A673 (cell line): ENCODE measurements around the gene CDK7.

Experiments
- EZH2 ChIP-seq: fragments of 200-600 bp; sonication (generic); IDR thresholded peaks from 2 replicates; pipeline ENCODE4 v1.6.1; 2017; ENCODE audit warnings: borderline replicate concordance, low read depth, mild to moderate bottlenecking, mixed read lengths, antibody characterized with exemption, low read length; ENCODE audit not compliant: poor library complexity, severe bottlenecking
- TF ChIP-seq, protein P1 (sequence below): fragments of 300-800, 200-600 bp; sonication (generic); conservative IDR thresholded peaks from 2 replicates; pipeline ENCODE4 v1.5.1; 2017; ENCODE audit warnings: low read depth, mild to moderate bottlenecking, antibody characterized with exemption, low read length, moderate library complexity, mixed read lengths

DNA sequence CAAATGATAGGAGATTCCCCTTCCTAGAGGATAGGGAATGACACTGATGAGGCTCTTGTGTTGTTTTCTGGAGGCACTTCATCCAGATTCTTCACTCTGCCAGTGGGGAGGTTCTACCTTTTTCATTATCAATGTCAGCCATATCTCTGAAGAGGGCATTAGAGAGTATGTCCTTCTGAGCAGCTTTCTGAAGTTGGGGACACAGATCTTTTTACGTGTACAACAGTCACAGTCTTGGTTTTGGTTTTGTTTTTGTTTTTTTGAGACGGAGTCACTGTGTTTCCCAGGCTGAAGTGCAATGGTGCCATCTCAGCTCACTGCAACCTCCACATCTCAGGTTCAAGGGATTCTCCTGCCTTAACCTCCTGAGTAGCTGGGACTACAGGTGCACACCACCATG, 22.7 kb upstream of the CDK7 start:
- TF ChIP-seq, protein P1, sequence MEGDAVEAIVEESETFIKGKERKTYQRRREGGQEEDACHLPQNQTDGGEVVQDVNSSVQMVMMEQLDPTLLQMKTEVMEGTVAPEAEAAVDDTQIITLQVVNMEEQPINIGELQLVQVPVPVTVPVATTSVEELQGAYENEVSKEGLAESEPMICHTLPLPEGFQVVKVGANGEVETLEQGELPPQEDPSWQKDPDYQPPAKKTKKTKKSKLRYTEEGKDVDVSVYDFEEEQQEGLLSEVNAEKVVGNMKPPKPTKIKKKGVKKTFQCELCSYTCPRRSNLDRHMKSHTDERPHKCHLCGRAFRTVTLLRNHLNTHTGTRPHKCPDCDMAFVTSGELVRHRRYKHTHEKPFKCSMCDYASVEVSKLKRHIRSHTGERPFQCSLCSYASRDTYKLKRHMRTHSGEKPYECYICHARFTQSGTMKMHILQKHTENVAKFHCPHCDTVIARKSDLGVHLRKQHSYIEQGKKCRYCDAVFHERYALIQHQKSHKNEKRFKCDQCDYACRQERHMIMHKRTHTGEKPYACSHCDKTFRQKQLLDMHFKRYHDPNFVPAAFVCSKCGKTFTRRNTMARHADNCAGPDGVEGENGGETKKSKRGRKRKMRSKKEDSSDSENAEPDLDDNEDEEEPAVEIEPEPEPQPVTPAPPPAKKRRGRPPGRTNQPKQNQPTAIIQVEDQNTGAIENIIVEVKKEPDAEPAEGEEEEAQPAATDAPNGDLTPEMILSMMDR, result no peak
- no peak for TF ChIP-seq EZH2
